Activated CD8-positive, alpha-beta memory T cell treated with anti-CD3 and anti-CD28 coated beads, Interleukin-2, amount 10 ng/mL, durations not matched to agents 7 days and 5 days (primary cell): ENCODE data around the gene RAD1. TPM values are rescaled to one million over a fixed set of nuclear protein-coding genes. Genes with fewer than 3 reads are reported as not detected.

Source experiments
- total RNA-seq, 2 experiments: library from RNA; stranded (reverse); gene quantifications; one replicate each; pipeline ENCODE4 v1.2.3, GENCODE V29; 2021

Gene RAD1
- total RNA-seq, 2 experiments from 2014 or later, result 33.2 to 37.7 TPM

Other genes starting within 250 kb of the RAD1 start
- not detected for gene TTC23L, start 76.3 kb downstream of the RAD1 start, total RNA-seq
- 10 to 100 TPM; 42.2 to 58.0 TPM for gene BRIX1, start 207 bp upstream of the RAD1 start, total RNA-seq
- 10 to 100 TPM; 50.6 to 54.6 TPM for gene DNAJC21, start 14.1 kb upstream of the RAD1 start, total RNA-seq
- gene AGXT2, start 132.4 kb upstream of the RAD1 start, total RNA-seq, result not detected